GM12875 (cell line): ENCODE measurements around the gene TMEM31.

Source experiments
- H3K4me3 ChIP-seq: one replicate; pipeline ENCODE4 v1.5.1; 2011; ENCODE audit warnings: low read depth, low read length, control low read depth
- CTCF ChIP-seq: IDR thresholded peaks from 2 replicates; pipeline ENCODE4 v1.5.1; 2011; ENCODE audit warnings: low read depth, mild to moderate bottlenecking, control low read depth, inconsistent platforms, low read length, moderate library complexity, borderline replicate concordance; ENCODE audit not compliant: insufficient read depth

TMEM31 gene

GRCh38 chrX:103727115-103727514, 16.4 kb downstream of the TMEM31 start:
- no peak overlapping the region for H3K4me3 ChIP-seq
- no peak for TF ChIP-seq CTCF

- no peak for TF ChIP-seq CTCF
- no peak overlapping the region for H3K4me3 ChIP-seq
Observed at GRCh38 chrX:103729015-103729414, 18.3 kb downstream of the TMEM31 start.

GRCh38 chrX:103730147-103730795, 19.6 kb downstream of the TMEM31 start:
- TF ChIP-seq CTCF = no peak
- no peak overlapping the region for H3K4me3 ChIP-seq

- TF ChIP-seq CTCF = no peak
- no peak overlapping the region for H3K4me3 ChIP-seq
Observed at GRCh38 chrX:103730796-103731493, 20.2 kb downstream of the TMEM31 start.

- no peak for TF ChIP-seq CTCF
- no peak overlapping the region for H3K4me3 ChIP-seq
Observed at GRCh38 chrX:103733017-103733416, 22.3 kb downstream of the TMEM31 start.

GRCh38 chrX:103734125-103734760, 23.5 kb downstream of the TMEM31 start:
- no peak for TF ChIP-seq CTCF
- H3K4me3 ChIP-seq = no peak overlapping the region
